ENCODE data around the gene CEP55.

DNA sequence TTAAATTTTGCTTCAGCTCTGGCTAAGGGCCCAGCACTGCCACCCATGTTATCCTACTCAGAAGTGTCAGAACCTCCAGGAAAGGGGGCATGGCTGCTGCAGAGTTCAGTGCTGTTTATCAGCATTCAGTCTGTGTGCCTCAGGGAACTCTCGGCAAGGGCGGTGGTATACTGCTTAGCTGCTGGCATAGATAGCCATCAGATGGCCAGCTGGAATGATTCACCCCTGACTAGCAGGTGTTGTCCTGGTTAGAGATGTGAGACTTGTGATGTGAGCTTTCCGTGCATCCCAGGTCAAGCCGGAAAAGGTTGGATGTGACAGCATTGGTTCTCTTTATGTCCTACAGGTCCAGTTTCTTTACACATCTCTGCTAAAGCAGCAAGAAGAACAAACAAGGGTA, 22.1 kb downstream of the CEP55 start:
- TF ChIP-seq, protein P1, sequence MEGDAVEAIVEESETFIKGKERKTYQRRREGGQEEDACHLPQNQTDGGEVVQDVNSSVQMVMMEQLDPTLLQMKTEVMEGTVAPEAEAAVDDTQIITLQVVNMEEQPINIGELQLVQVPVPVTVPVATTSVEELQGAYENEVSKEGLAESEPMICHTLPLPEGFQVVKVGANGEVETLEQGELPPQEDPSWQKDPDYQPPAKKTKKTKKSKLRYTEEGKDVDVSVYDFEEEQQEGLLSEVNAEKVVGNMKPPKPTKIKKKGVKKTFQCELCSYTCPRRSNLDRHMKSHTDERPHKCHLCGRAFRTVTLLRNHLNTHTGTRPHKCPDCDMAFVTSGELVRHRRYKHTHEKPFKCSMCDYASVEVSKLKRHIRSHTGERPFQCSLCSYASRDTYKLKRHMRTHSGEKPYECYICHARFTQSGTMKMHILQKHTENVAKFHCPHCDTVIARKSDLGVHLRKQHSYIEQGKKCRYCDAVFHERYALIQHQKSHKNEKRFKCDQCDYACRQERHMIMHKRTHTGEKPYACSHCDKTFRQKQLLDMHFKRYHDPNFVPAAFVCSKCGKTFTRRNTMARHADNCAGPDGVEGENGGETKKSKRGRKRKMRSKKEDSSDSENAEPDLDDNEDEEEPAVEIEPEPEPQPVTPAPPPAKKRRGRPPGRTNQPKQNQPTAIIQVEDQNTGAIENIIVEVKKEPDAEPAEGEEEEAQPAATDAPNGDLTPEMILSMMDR (conservative IDR thresholded peaks at IDR 0.05), result no peak
- TF ChIP-seq ZFX (IDR thresholded peaks at IDR 0.05), result no peak
